AG08395 (cell line): ENCODE measurements around the gene ATG13.
A peak's percentile ranks its signal among the peaks of the same experiment; 100 is the strongest.

Experiments used
- DNase-seq: peaks from one replicate; pipeline ENCODE4 v3.0.0; 2012; ENCODE audit warnings: mixed read lengths, low spot score

ATG13 gene

GRCh38 chr11:46607516-46607915 is 9.8 kb upstream of the ATG13 start:
- DNase-seq = no peak

GRCh38 chr11:46609386-46609785 is 8.0 kb upstream of the ATG13 start:
- no peak for DNase-seq

GRCh38 chr11:46611526-46612304 is 5.6 kb upstream of the ATG13 start:
- no peak for DNase-seq

- DNase-seq = no peak
Measured at GRCh38 chr11:46612326-46612725, 5.0 kb upstream of the ATG13 start.

GRCh38 chr11:46615756-46616155 is 1.6 kb upstream of the ATG13 start:
- DNase-seq = peak; percentile 25

GRCh38 chr11:46616551-46617133 is 711 bp upstream of the ATG13 start:
- no peak for DNase-seq

GRCh38 chr11:46617972-46618314 is 590 bp downstream of the ATG13 start:
- DNase-seq = no peak

GRCh38 chr11:46618837-46619236 is 1.5 kb downstream of the ATG13 start:
- no peak for DNase-seq

GRCh38 chr11:46625406-46625805 is 8.1 kb downstream of the ATG13 start:
- DNase-seq = no peak

- DNase-seq = no peak
Measured at GRCh38 chr11:46628961-46629360, 11.6 kb downstream of the ATG13 start.

- no peak for DNase-seq
Measured at GRCh38 chr11:46630237-46630636, 12.9 kb downstream of the ATG13 start.

GRCh38 chr11:46631676-46632075 is 14.3 kb downstream of the ATG13 start:
- DNase-seq = no peak

GRCh38 chr11:46632502-46632901 is 15.1 kb downstream of the ATG13 start:
- no peak for DNase-seq

GRCh38 chr11:46633291-46634217 is 16.2 kb downstream of the ATG13 start:
- DNase-seq = no peak

- DNase-seq = no peak
Measured at GRCh38 chr11:46635557-46636139, 18.3 kb downstream of the ATG13 start.

GRCh38 chr11:46637546-46637945 is 20.2 kb downstream of the ATG13 start:
- DNase-seq = no peak

GRCh38 chr11:46639197-46639839 is 22.0 kb downstream of the ATG13 start:
- DNase-seq = no peak

GRCh38 chr11:46640036-46640788 is 22.9 kb downstream of the ATG13 start:
- DNase-seq = no peak

GRCh38 chr11:46641639-46642038 is 24.3 kb downstream of the ATG13 start:
- no peak for DNase-seq

- no peak for DNase-seq
Measured at GRCh38 chr11:46642627-46643335, 25.4 kb downstream of the ATG13 start.

- DNase-seq = no peak
Measured at GRCh38 chr11:46643531-46643930, 26.2 kb downstream of the ATG13 start.
